Spleen (tissue), 7 donors: ENCODE data around the gene FGF22.

Experiments
- POLR2AphosphoS5 ChIP-seq, 3 donors: sonication (generic); formaldehyde crosslinking; IDR thresholded peaks; one replicate each; pipeline ENCODE4 v1.5.1; 2017; ENCODE audit warnings: antibody characterized with exemption in 3 of 3
- TF ChIP-seq, protein P1 (sequence below), 11 experiments: fragments of 200-600 bp in 7 of 11; fragments of 450-650 bp in 4 of 11; sonication (generic) in 4 of 11; IDR thresholded peaks in 8 of 11; conservative IDR thresholded peaks in 3 of 11; 1 replicate in 7 of 11; 2 replicates in 4 of 11; pipeline versions ENCODE4 v1.4.0 to v1.8.0; 2016 to 2021; ENCODE audit warnings: antibody characterized with exemption in 11 of 11, inconsistent platforms in 4 of 11, mild to moderate bottlenecking in 1 of 11
- donor health status: DM: no; HTN: no; CAD: no; lungs with moderate emphysema.
- donor health status: DM: no; HTN: no; CAD: no.
- donor health status: DM: no; HTN: no; CAD: no.

DNA sequence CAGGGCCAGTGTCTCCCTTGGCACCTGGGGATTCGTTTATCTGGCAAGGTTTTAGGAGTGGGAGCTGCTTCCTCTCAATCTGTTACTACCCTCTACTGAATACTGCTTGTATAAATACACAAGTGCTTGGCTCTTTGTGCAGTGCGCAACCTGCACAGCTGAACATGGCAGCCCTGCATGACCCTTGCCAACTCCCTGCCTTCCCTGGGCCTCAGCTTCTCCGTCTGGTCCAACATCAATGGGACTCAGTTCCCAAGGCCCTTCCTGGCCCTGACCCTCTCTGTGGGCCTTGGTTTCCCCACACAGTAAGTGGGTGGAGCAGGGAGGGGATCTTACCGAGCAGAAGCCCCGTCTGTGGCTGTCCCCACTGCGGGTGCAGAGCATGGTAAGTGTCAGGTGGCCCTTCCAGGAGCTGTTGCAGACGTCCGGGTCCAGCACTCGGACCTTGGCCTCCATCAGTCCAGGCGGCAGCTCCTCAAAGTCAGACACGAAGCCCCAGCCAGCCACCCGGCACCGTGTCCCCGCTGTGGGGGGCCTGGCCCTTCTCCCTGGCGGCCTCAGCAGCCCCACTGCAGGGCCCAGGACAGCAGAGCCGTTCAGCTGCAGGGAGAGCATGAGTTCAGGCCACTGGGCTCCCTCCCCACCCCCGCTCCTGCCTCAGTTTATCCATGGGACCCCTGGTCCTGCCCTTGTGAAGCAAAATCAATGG, 47.1 kb downstream of the FGF22 start:
- TF ChIP-seq, protein P1, sequence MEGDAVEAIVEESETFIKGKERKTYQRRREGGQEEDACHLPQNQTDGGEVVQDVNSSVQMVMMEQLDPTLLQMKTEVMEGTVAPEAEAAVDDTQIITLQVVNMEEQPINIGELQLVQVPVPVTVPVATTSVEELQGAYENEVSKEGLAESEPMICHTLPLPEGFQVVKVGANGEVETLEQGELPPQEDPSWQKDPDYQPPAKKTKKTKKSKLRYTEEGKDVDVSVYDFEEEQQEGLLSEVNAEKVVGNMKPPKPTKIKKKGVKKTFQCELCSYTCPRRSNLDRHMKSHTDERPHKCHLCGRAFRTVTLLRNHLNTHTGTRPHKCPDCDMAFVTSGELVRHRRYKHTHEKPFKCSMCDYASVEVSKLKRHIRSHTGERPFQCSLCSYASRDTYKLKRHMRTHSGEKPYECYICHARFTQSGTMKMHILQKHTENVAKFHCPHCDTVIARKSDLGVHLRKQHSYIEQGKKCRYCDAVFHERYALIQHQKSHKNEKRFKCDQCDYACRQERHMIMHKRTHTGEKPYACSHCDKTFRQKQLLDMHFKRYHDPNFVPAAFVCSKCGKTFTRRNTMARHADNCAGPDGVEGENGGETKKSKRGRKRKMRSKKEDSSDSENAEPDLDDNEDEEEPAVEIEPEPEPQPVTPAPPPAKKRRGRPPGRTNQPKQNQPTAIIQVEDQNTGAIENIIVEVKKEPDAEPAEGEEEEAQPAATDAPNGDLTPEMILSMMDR (IDR thresholded peaks at IDR 0.05 in 8 of 11, conservative IDR thresholded peaks at IDR 0.05 in 3 of 11): no peak
- no peak for TF ChIP-seq POLR2AphosphoS5 (IDR thresholded peaks at IDR 0.05)
